Stimulated activated CD4-positive, alpha-beta T cell treated with anti-CD3 and anti-CD28 coated beads, Interleukin-1b, Interleukin-23, amount 100 ng/mL, for 1 hour (primary cell): ENCODE results near the gene ZMAT5.
A peak's percentile ranks its signal among the peaks of the same experiment; 100 is the strongest.

ENCODE experiments used
- DNase-seq, 2 donors: peaks; one replicate each; pipeline ENCODE4 v3.0.0-alpha.2; 2020; ENCODE audit warnings: low read depth in 2 of 2

The ZMAT5 gene

DNA sequence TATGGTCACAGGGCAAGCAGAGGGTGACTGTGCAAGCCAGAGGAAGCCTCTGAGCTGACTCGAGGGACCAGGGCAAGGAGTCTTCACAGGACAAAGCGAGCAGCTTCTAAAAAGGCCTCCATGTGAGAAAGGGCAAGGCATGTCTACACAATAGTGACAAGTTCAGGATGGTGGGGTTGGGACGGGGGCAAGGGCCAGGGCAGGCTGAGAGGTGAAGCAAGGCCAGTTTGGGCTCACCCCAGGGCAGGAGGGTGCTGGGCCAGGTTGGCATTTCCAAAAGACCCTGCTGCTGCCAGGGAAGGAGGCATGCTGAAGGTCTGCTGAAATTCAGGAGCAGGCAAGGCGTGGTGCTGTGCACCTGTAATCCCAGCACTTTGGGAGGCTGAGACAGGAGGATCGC lies 59.3 kb downstream of the ZMAT5 start:
- DNase-seq, result no peak

DNA sequence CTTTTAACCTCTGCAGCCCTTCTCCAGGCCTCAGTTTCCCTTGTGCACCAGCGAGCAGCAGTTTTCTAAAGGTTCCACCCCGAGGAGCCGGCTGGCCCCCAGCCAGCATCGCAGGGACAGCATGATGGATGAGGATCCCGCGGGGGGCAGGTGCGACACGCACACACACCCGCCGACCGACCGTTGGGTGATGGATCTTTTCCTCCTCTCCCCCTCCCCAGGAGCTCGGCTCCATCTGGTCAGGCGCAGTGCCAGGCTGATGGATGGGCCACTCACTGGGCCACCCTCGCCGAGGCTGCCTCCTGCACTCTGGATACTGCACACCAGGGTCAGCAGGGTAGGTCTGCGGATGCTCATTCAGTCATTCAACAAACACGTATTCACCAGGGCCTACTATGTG lies 59.8 kb downstream of the ZMAT5 start:
- no peak for DNase-seq

DNA sequence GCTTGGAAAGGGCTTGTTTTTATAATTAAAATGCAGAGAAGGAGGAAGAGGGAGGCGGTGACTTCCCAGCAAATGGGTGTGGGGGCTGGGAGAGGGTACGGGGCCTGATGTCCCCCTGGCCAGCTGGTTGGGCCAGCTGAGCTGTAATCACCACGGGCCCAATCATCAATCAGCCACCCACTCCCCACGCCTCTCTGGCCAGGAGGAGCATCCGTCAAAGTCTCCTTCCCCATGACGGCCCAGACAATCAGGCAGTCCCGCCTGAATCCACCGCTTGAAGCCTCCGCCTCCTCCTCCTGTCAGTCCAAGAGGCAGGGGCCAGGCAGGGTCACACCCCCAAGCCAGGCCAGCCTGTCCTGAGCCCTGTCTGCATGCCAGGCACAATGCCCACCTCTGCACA lies 60.3 kb downstream of the ZMAT5 start:
- no peak for DNase-seq

DNA sequence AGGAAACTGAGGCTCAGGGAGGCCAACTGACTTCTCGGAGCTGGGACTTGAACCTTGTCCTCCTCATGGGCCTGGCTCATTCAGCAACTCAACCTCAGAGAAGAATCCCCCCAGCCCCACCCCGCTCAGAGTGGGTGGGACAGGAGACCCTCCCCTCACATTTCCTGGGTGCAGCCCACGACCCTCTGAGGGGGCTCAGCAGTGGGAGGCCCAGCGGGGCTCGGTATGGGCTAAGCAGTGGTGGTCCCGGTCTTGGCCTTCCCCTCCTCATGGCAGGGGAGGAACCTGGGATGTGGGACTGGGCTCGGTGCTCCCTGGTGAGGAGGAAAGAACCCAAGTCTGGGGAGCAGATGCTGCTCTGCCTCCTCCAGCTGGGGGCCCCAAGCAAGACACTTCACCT lies 61.2 kb downstream of the ZMAT5 start:
- no peak for DNase-seq

DNA sequence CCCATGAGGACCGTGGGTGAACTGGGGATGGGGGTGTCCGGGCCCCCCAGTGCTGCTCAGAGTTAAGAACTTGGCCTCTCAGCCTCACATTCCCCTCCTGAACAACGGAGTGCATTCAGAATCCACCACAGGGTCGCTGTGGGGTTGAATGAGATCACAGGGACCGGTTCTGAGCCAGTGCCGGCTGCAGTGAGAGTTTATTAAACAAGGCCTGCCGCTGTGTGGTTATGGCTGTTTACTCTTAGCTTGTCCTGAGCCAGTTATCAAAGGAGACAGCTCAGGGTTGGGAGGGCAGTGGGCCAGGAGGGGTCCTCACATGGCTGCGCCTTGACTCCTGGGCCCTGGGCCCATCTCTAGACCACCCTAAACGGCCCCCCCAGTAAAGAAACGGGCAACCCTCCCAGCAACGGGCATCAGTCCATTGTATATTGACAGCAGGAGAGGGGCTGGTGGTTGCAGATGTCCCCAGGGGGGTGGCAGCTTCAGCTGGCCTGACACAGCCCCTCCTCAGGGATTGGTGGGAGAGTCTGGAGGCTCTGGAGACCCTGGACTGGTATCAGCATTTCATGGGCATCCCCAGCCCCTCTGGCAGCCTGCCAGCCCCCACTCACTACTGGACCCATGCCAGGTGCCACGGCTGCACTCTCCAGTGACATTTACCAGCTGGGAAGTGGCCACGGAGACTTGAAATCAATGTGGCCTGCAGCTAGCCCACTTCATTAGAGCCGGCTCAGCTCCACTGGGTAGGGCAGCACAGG lies 62.1 kb downstream of the ZMAT5 start:
- DNase-seq, result no peak

DNA sequence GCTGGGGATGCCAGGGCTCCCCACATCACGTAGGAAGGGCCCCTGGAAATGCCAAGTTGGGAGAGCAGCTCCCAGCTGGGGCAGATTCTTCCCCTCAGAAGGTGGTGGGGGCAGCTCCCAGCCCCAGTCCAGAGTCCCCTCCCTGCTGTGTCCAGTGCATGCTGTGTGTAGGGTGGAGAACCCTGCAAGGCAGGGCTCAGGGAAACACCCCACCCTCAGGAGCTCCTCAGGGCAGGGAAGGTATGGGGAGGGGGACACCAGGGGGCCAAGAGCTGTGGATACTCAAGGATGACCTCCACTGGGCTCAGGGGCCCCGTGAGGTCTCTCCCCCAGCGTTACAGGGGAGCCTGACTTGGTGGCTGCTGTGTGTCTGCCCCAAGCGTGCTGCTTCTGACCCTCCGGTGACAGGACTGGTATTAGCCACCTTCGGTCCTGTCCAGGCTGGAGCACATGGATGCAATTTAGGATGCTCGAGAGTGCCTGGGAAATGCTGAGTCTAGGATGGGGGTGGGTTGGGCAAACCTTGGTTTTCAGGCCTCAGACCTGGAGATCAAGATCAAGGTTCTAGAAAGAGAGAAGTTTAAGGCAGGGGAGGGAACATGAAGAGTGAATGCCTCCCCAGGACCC lies 63.1 kb downstream of the ZMAT5 start:
- no peak for DNase-seq

DNA sequence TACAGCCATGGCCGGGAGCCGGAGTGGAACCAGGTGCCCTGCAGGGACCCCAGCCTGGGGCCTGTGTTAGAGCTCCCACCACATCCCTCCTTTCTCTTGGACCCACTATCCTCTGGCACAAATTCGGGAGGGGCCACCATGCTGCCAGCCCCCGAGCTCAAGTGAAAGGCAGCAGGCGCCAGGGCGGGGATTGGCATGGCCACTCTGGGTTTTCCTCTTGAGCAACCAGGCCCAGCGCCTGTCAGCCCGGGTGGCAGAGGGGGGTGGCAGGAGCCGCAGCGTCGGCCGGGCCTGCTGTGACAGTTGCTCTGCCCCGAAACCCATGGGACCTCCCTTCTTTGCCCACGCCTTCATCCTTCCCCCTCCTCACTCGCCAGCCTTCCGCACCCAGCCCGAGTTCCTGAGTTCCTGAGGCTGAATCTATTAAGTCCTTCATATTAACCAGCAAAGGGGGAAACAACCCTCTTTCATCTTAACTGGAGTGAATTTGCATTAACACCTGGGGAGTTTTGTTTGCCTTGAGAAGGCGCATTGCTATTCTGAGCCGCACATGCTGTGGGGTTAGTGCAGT lies 63.8 kb downstream of the ZMAT5 start:
- DNase-seq, result no peak

DNA sequence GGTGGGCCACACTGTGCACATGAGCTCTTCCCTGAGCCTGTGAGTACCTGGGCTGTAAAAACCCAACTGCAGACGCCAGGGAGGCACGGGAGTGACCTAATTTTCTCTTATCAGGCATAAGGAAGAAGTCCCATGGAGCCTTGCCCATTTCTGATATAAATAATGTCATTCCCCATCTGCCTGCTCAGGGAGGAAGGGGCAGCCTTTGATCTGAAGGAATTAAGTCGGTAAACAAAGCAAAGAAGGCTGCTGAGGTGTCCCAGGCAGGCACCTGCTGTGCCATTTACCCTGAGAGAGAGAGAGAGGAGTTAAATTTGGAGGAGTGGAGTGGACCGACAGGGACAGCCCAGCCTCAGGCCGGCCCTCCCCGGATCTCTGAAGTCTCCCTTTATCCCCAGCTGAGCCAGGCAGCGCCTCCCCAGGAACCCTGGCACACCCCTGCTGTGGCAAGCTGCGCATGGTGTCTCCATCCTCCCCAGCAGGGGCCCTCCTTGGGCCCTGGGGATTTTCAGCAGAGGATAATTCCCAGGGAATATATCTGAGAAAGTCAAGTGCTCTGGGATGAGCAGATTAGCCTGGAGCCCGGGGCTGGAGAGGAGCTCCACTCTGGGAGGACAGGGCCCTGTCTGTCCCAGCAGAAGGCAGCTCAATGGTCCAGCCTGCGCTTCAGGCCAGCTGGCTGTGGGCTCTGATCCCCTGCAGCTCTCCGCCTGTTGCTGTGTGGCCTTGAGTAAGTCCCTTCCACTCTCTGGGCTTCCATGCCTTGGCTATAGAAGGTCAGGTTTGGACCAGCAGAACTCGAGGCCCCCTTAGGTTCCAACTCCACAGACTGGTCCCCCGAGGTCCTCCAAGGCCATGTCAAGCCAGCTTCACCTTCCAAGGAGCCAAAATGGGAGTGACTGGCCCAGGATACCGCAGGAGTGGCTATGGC lies 64.5 kb downstream of the ZMAT5 start:
- DNase-seq, result no peak

DNA sequence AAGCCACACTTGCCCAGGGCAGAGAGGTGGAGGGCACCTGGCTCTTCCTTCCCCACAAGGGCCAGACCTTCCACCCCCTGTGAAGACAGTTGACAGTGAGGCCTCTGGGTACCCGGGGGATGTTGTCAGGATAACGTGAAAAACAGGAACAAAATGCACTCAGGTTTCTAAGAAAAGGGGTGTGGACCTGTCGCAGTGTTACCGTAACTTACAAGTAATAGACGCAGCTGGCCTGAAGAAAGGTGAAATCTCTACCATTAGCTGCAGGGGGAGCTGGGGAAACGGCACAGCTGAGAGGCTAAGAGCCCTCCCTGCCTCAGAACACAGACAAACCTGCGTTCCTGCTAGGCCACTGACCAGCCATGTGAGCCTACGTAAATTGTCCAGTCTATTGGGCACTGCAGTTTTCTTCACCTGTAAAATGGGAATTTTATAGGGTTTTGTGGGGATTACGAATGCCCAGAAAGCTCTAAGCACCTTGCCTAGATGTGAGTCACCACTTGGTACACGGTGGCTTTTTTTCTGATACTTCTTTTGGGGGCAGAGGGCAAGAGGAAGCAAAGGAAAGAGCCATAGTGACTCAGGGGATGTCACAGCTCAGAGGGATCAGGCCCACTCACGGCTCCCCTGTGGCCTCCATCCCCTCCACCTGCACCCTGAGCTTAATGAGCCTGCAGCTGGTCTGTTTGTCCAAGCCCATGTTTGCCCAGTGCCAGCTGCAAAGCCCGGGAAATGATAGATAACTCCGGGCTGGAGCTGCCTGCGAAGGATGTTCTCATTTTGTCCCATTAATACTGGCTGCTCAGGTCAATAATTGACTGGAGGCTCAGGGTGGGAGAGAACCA lies 65.4 kb downstream of the ZMAT5 start:
- DNase-seq, result no peak

DNA sequence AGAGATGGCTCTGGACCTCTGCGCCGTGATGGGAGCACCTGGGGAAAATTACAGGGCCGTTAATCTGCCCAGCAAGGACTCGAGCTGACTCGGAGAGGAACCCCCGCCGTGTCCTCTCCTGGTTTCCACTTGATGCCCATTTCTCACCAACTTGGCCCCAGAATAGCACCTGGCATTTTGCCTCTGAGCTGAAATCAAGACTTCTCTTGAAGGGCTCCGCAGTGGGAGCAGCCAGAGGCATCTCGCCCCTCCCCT lies 66.0 kb downstream of the ZMAT5 start:
- no peak for DNase-seq

DNA sequence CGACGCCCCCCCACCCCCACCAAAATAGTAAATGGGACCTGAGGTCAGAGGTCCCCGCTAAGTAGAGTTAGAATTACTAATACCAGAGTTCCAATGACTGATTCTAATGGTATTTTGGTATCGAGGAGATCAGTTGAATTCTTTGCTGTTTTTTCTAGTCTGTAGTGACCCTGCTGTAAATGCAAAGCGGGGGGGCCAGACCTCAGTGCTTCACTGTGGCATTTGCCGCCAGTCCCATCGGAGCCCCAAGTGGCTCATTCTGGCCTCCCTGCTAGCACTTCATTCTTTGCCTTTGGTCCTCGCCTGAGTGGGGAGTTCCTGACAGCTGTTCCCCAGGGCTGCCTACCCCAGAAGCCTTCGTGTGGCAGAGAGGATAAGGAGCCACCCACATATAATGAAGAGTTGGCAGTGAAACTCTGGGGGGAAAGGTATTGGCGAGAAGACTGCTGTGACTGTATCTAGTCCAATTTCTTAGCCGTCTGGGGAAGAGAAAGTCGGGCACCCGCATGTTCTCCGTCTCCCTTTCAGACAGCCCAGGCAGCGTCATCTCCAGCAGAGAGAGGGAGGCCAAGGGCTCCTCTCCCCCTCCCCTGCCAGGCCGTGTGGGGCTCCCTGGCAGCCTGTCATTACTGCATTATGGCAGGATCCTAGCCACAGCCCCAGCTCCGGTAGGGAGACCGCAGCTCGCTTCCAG lies 66.5 kb downstream of the ZMAT5 start:
- no peak for DNase-seq

DNA sequence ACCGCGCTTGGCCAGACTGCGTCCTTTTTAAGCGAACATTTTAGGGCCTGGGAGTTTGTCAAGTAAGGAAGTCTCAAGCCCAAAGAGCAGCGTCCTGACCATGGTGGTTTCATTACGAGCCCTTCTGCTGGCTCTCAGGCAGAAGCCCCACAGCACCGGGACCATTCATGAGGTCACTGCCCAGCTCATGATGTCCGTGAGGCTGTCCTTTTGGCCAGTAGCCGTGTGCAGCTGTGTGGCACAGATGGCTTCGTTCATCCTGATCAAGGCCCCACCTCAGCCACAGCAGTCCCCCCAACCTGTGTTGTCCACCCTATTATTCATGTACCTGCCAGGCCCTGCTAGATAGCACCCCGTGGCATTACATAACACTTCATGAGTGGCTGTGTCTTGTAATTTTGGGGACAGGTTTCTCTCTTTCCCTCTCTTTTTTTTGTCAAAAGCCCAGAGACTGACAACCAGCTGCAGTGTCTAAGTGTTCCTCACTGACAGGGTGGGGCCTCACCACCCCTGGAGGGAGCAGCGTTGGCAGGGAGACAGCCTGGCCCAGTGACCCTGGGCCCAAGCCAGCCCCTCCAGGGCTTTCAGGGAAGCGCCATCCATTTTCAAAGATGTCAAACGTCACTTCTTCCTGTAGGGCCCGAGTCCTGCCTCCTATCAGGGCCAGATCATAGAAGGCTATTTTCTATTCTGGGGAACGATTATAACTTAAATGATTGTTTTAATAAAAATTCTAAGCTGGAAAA lies 68.8 kb downstream of the ZMAT5 start:
- no peak for DNase-seq

DNA sequence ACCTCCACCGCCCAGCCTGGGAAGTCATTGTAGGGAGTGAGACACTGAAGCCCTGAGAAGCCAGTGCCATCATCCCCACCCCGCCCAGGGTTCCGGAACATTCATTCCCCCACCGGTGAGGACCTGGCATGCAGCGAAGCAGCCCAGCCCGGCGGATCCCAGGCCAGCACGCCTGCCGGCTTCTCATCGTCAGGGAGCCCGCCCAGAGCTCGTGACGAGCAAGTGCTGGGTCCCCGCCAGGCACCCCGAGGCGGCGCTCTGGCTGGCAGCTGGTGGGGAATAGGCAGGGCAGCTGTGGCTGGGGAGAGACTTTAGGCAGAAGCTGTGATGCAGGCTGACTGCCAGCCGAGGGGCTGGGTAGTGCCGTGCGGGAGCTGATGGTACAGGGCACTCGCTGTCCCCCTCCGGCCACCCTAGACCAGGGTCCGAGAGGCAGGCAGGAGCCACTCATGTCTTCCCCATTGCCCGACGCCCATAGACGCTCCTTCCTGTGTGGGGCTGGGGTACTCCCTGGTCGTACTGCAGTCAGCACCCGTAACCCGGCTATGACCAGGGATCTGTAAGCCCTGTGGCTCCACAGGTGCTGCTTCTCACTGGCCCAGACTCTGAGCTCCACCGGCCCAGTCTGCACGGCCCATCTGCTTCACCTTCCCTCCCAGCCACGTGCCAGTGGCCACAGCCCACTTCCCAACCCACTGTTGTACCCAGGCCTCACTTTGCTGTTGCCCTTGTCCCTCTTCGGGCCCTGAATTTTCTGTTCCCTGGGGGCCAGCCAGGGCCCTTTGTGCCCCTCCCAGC lies 71.5 kb downstream of the ZMAT5 start:
- no peak for DNase-seq

DNA sequence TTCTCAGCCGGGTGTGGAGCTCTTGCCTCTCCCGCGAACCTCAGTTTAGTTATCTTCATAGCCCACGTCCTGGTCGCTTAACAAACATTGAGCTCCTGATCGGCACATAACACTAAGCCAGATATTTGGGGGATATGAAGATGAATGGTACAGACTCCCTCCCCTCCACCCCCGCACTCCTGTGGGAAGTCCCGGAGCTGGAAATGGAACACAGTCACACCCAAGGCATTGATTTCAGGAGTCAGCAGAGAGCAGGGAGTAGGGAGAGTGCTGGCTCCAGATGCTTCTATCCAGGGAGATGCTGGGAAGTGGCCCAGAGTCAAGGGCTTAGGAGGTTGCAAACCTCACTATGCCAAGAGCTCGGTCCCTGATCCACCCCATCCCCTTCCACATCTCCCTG lies 73.1 kb downstream of the ZMAT5 start:
- DNase-seq, result no peak

DNA sequence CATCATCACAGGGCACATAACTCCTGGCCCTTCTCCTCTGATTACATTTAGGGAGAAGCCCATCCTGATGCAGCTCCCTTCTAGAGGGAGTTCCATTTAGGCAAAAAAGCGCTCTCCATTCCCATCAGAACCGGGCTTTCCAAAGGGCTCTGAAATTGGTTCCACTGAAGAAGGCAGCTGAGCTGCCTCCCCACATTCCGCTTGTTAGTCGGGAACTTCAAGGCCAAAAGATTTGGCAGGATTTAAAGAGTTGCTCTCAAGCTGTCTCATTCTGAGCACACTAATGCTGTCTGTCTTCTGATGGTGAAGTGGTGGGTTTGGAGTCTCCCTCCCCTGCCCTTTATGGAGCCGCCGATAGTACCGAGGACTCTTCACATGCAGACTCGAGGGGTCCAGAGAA lies 73.6 kb downstream of the ZMAT5 start:
- DNase-seq, result no peak

DNA sequence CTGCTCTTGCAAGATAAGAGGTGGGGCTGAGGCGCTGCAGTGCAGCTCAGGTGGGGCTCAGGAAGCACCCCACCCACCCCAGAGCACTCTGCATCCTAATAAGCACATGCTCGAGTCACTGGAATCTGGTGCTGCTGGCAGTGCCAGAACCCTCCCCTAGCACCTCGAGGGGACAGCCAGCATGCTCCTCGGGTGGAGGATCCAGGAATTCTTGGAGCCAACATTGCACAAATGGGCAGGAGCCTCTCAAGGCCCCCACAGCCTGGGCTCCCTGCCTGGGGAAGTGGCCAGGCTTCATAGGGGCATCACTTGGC lies 74.5 kb downstream of the ZMAT5 start:
- no peak for DNase-seq

DNA sequence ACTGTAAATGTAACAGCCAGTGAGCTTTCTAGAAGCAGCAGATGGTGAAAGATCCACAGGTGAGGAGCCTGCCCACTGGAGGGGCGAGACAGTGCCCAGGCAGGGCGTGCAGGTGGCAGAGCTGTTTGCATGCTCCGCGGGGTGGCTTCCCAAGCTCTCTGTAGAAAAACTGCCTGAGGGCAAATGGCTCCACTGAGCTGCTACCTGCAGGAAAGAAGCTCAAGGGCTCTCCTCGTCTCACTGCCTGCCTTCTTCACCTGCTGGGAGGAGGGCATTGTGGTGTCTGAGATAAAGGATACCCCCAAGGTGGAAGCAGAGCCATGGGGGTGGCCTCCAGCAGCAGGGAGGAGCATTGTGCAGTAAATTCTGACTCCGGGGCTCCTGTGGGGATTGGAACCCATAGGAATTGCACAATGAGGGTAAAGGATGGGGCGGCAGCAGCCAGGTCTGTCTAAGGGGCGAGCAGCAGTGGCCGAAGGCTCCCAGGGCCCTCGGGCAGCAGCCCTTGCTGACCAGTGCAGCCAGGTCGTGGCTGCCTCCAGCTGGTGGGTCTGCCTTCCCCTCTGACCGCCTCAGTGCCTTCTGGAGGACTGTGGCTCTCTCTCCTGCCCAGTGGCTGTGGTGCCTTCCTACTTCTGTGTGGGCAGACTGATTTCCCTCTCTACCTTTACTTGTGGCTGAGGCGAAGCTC lies 75.0 kb downstream of the ZMAT5 start:
- no peak for DNase-seq

DNA sequence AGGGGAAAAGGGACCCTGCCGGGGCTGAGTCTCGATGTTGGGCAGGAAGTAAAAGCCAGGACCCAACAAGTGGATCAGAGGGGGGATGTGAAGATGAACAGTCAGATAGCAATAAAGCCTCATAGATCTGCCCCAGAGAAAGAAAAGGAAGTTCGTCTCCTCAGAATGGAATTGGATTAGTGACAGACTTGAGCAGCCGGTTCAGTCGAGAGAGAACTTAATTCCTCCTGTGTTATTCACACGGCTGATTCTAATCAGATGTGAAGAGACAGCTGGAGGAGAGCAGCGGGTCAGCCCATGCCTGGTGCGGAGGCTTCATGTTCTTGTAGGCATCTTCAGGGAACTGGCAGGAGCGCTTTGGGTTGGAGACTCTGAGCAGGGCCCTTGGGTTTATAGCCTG lies 76.3 kb downstream of the ZMAT5 start:
- DNase-seq, result no peak

DNA sequence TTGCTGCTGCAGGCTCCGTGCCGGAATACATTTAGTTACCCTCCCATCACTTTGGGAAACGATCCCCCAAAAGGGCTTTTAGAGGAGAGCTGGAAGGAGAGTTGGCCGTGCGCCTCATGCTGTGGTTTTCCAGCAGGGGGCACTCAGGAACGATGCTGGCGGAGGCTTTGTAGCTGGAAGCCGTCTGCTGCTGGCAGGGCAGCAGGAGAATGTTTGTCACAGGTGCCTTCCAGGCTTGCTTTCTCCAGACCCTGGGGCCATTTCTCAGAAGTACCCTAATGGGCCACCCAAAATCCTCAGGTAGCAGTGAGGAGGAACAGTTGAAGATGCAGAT lies 77.0 kb downstream of the ZMAT5 start:
- peak in 1 of 2 donors; percentile 19 for DNase-seq
